Keratinocyte (primary cell): ENCODE measurements around the gene ZSCAN1. TPM values are rescaled to one million over a fixed set of nuclear protein-coding genes. Genes with fewer than 3 reads are reported as not detected.
A peak's percentile ranks its signal among the peaks of the same experiment; 100 is the strongest.

Experiments
- DNase-seq: peaks from one replicate; pipeline ENCODE4 v3.0.0-alpha.2; 2011; ENCODE audit warnings: low read depth, missing footprints, low spot score
- FAIRE-seq: peaks from 2 replicates; lab custom pipeline; 2011; peaks lifted over from hg19 to GRCh38; lab: Jason Lieb, UNC
- H2AFZ ChIP-seq: 2 replicates; pipeline ENCODE4 v1.6.0; 2012; ENCODE audit warnings: low read length, control low read depth, inconsistent platforms; ENCODE audit not compliant: control insufficient read depth
- H3K27ac ChIP-seq: 2 replicates; pipeline ENCODE4 v1.5.1; 2011; ENCODE audit warnings: low read length; ENCODE audit not compliant: control insufficient read depth, insufficient read depth
- H3K27me3 ChIP-seq: 3 replicates; pipeline ENCODE4 v1.6.0; 2011; ENCODE audit warnings: low read length; ENCODE audit not compliant: control insufficient read depth, insufficient read depth; ENCODE audit errors: extremely low read depth
- H3K36me3 ChIP-seq, 2 experiments: 2 replicates in 1 of 2; 3 replicates in 1 of 2; pipeline ENCODE4 v1.5.1; 2011; ENCODE audit warnings: low read length in 2 of 2, mild to moderate bottlenecking in 1 of 2; ENCODE audit not compliant: control insufficient read depth in 2 of 2, insufficient read depth in 2 of 2; ENCODE audit errors: extremely low read depth in 1 of 2
- H3K4me1 ChIP-seq: 3 replicates; pipeline ENCODE4 v1.5.1; 2011; ENCODE audit warnings: low read length; ENCODE audit not compliant: control insufficient read depth, insufficient read depth; ENCODE audit errors: extremely low read depth
- H3K4me2 ChIP-seq: 3 replicates; pipeline ENCODE4 v1.6.0; 2011; ENCODE audit warnings: low read depth, low read length; ENCODE audit not compliant: control insufficient read depth, insufficient read depth; ENCODE audit errors: extremely low read depth
- H3K4me3 ChIP-seq, 3 experiments: fragments of 200-600 bp in 1 of 3; sonication (generic) in 1 of 3; 2 replicates in 2 of 3; 3 replicates in 1 of 3; pipeline ENCODE4 v1.5.1; 2011 to 2016; ENCODE audit warnings: low read length in 3 of 3, mild to moderate bottlenecking in 3 of 3, control low read depth in 2 of 3, inconsistent platforms in 1 of 3, low read depth in 1 of 3, mixed read lengths in 1 of 3, mixed run types in 1 of 3, moderate library complexity in 1 of 3; ENCODE audit not compliant: control insufficient read depth in 2 of 3, insufficient read depth in 2 of 3; ENCODE audit errors: extremely low read depth in 1 of 3
- H3K79me2 ChIP-seq: 2 replicates; pipeline ENCODE4 v1.6.0; 2012; ENCODE audit warnings: low read length; ENCODE audit not compliant: control insufficient read depth, insufficient read depth
- H3K9ac ChIP-seq: 3 replicates; pipeline ENCODE4 v1.6.0; 2011; ENCODE audit warnings: low read length; ENCODE audit not compliant: control insufficient read depth, insufficient read depth; ENCODE audit errors: extremely low read depth
- H3K9me1 ChIP-seq: 3 replicates; pipeline ENCODE4 v1.6.0; 2011; ENCODE audit warnings: low read length; ENCODE audit not compliant: control insufficient read depth, insufficient read depth; ENCODE audit errors: extremely low read depth
- H3K9me3 ChIP-seq: 2 replicates; pipeline ENCODE4 v1.5.1; 2012; ENCODE audit warnings: low read depth, low read length; ENCODE audit not compliant: control insufficient read depth
- H4K20me1 ChIP-seq: 3 replicates; pipeline ENCODE4 v1.6.0; 2011; ENCODE audit warnings: low read length; ENCODE audit not compliant: control insufficient read depth, insufficient read depth; ENCODE audit errors: extremely low read depth
- CTCF ChIP-seq, 3 experiments: IDR thresholded peaks in 1 of 3; conservative IDR thresholded peaks in 1 of 3; optimal IDR thresholded peaks in 1 of 3; 2 replicates in 2 of 3; 3 replicates in 1 of 3; pipeline versions ENCODE3 to v1.5.1; 2011; ENCODE audit warnings: low read length in 3 of 3, mild to moderate bottlenecking in 3 of 3, moderate library complexity in 2 of 3, control low read depth in 1 of 3, inconsistent platforms in 1 of 3; ENCODE audit not compliant: insufficient read depth in 2 of 3; ENCODE audit errors: extremely low read depth in 1 of 3
- dilution Hi-C: fragments of 300-500 bp; cut with MboI; formaldehyde crosslinking; loops from one replicate; pipeline ENCODE4 v1.7.0; 2020; ENCODE audit warnings: low sequenced_read_pairs; ENCODE audit not compliant: extremely low pct_ligation_motif_present
- polyA plus RNA-seq, 5 experiments: library from polyadenylated mRNA; depleted of rRNA in 3 of 5; stranded (reverse) in 3 of 5; stranded (forward) in 1 of 5; unstranded in 1 of 5; fragments of >200 nt; gene quantifications; 1 replicate in 1 of 5; 2 replicates in 3 of 5; 3 replicates in 1 of 5; pipeline versions ENCODE4 v1.2.1 to v1.2.3, GENCODE V29; 2011 to 2012; ENCODE audit warnings: missing spikeins in 2 of 5, low read depth in 1 of 5, low replicate concordance in 1 of 5

The ZSCAN1 gene
- polyA plus RNA-seq, 1 donor (not counting 4 experiments of a cell fraction or from before 2014, with no cell fraction given): not detected

- dilution Hi-C loops: no loop called here
- Histone ChIP-seq H3K9me1 (no peaks in the 10 kb centered on the region), H3K27me3 (no peaks in the 10 kb centered on the region), H3K36me3 (peaks cover 0 to 2% of the 10 kb centered on the region in 2 experiments), H3K9ac (peak overlapping the region; percentile 76), H3K27ac (peak overlapping the region; percentile 80), H3K4me1 (peaks cover 3% of the 10 kb centered on the region), H3K79me2 (peaks cover 4% of the 10 kb centered on the region), H2AFZ (peak overlapping the region; percentile 92), H4K20me1 (no peaks in the 10 kb centered on the region), H3K4me2 (peak overlapping the region; percentile 98), H3K9me3 (peaks cover 10% of the 10 kb centered on the region), H3K4me3 (peak overlapping the region; percentile 47 to 100 (median 61))
- no peak for DNase-seq
- no peak for TF ChIP-seq CTCF (optimal IDR thresholded peaks at IDR 0.05 in 1 of 3, IDR thresholded peaks at IDR 0.05 in 1 of 3, conservative IDR thresholded peaks at IDR 0.05 in 1 of 3; ENCODE audit: extremely low read depth in 1 of 3, insufficient read depth in 2 of 3, low read length in 3 of 3)
- no peak for FAIRE-seq
Observed at GRCh38 chr19:58098682-58098998, 64.8 kb downstream of the ZSCAN1 start.

Other genes starting within 250 kb of the ZSCAN1 start
- gene ZNF552, start 219.1 kb upstream of the ZSCAN1 start, polyA plus RNA-seq: 4.4 to 8.9 TPM (median 8.0 TPM) in 3 replicates
- gene ZNF587B, start 203.7 kb upstream of the ZSCAN1 start, polyA plus RNA-seq: 8.5 to 12.8 TPM (median 11.8 TPM) in 3 replicates
- 8.2 to 14.4 TPM (median 14.0 TPM) in 3 replicates for gene ZNF587, start 184.2 kb upstream of the ZSCAN1 start, polyA plus RNA-seq
- 13.8 to 17.2 TPM (median 17.2 TPM) in 3 replicates for gene ZNF814, start 145.0 kb upstream of the ZSCAN1 start, polyA plus RNA-seq
- 2.9 to 6.1 TPM (median 5.8 TPM) in 3 replicates for gene ZNF417, start 117.4 kb upstream of the ZSCAN1 start, polyA plus RNA-seq
- gene ZNF418, start 98.6 kb upstream of the ZSCAN1 start, polyA plus RNA-seq: 2.1 to 3.9 TPM (median 2.9 TPM) in 3 replicates
- 3.7 to 5.3 TPM (median 5.3 TPM) in 3 replicates for gene ZNF256, start 86.3 kb upstream of the ZSCAN1 start, polyA plus RNA-seq
- gene C19orf18, start 59.5 kb upstream of the ZSCAN1 start, polyA plus RNA-seq: 0.24 to 0.59 TPM (median 0.48 TPM) in 3 replicates
- gene ZNF606, start 31.2 kb upstream of the ZSCAN1 start, polyA plus RNA-seq: 2.8 to 3.5 TPM (median 3.5 TPM) in 3 replicates
- gene ZNF135, start 25.3 kb downstream of the ZSCAN1 start, polyA plus RNA-seq: 2.7 to 6.7 TPM (median 3.4 TPM) in 3 replicates
- gene ZSCAN18, start 64.2 kb downstream of the ZSCAN1 start, polyA plus RNA-seq: 13.5 to 24.6 TPM (median 16.1 TPM) in 3 replicates
- gene ZNF329, start 116.8 kb downstream of the ZSCAN1 start, polyA plus RNA-seq: 6.9 to 8.5 TPM (median 8.4 TPM) in 3 replicates
- 25.0 to 31.2 TPM (median 25.9 TPM) in 3 replicates for gene ZNF274, start 149.0 kb downstream of the ZSCAN1 start, polyA plus RNA-seq
- 28.2 to 38.4 TPM (median 30.9 TPM) in 3 replicates for gene ZNF544, start 194.9 kb downstream of the ZSCAN1 start, polyA plus RNA-seq
- 2.5 to 2.8 TPM (median 2.7 TPM) in 3 replicates for gene ZNF8, start 244.9 kb downstream of the ZSCAN1 start, polyA plus RNA-seq